GM21576 (cell line): ENCODE results near the gene ZKSCAN2.

ENCODE experiments used
- ATAC-seq: cut with Tn5 transposase; IDR thresholded peaks from one replicate; pipeline ENCODE4 v1.9.1; 2021; ENCODE audit warnings: mild to moderate bottlenecking, moderate library complexity; ENCODE audit not compliant: unreplicated experiment

Gene ZKSCAN2

GRCh38 chr16:25224731-25225319, 32.8 kb downstream of the ZKSCAN2 start:
- ATAC-seq, result no peak

GRCh38 chr16:25223964-25224363, 33.7 kb downstream of the ZKSCAN2 start:
- no peak for ATAC-seq

- no peak for ATAC-seq
These were observed 34.7 kb downstream of the ZKSCAN2 start for GRCh38 chr16:25222959-25223358.

GRCh38 chr16:25219070-25219737, 38.4 kb downstream of the ZKSCAN2 start:
- ATAC-seq, result no peak

GRCh38 chr16:25217921-25218320, 39.7 kb downstream of the ZKSCAN2 start:
- ATAC-seq, result no peak

- no peak for ATAC-seq
These were observed 40.5 kb downstream of the ZKSCAN2 start for GRCh38 chr16:25217112-25217511.

- ATAC-seq, result no peak
These were observed 43.8 kb downstream of the ZKSCAN2 start for GRCh38 chr16:25213709-25214397.

- no peak for ATAC-seq
These were observed 45.0 kb downstream of the ZKSCAN2 start for GRCh38 chr16:25212636-25213035.

GRCh38 chr16:25210758-25211157, 46.9 kb downstream of the ZKSCAN2 start:
- no peak for ATAC-seq

- no peak for ATAC-seq
These were observed 58.2 kb downstream of the ZKSCAN2 start for GRCh38 chr16:25199457-25199856.

- no peak for ATAC-seq
These were observed 59.6 kb downstream of the ZKSCAN2 start for GRCh38 chr16:25198021-25198420.

- ATAC-seq, result no peak
These were observed 63.3 kb downstream of the ZKSCAN2 start for GRCh38 chr16:25194273-25194878.

- no peak for ATAC-seq
These were observed 65.5 kb downstream of the ZKSCAN2 start for GRCh38 chr16:25192096-25192495.

GRCh38 chr16:25189305-25189704, 68.3 kb downstream of the ZKSCAN2 start:
- ATAC-seq, result no peak

GRCh38 chr16:25187491-25187795, 70.2 kb downstream of the ZKSCAN2 start:
- no peak for ATAC-seq
